GM19455 (cell line): ENCODE results near the gene OR2A14.
"Not testable (repeated sequence)": the region's sequence is repeated elsewhere in the genome, so short reads cannot be mapped to it uniquely, and the experiment has no call there.

Source experiments
- ATAC-seq: cut with Tn5 transposase; IDR thresholded peaks from one replicate; pipeline ENCODE4 v1.9.1; 2021; ENCODE audit not compliant: unreplicated experiment

Gene OR2A14, protein sequence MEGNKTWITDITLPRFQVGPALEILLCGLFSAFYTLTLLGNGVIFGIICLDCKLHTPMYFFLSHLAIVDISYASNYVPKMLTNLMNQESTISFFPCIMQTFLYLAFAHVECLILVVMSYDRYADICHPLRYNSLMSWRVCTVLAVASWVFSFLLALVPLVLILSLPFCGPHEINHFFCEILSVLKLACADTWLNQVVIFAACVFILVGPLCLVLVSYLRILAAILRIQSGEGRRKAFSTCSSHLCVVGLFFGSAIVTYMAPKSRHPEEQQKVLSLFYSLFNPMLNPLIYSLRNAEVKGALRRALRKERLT

GRCh38 chr7:144122876-144123275 lies at the start of gene OR2A14:
TSS of gene OR2A14 (plus strand) at chr7:144123176. CDS start at chr7:144129113, 5,937 bp downstream.
- ATAC-seq = no peak

DNA sequence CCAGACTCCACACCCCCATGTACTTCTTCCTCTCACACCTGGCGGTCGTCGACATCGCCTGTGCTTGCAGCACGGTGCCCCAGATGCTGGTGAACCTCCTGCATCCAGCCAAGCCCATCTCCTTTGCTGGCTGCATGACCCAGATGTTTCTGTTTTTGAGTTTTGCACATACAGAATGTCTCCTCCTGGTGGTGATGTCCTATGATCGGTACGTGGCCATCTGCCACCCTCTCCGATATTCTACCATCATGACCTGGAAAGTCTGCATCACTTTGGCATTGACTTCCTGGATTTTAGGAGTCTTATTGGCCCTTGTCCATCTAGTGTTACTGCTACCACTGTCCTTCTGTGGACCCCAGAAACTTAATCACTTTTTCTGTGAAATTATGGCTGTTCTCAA lies 48.6 kb upstream of the OR2A14 start:
- no peak for ATAC-seq

GRCh38 chr7:144085978-144086377 lies 37.0 kb upstream of the OR2A14 start, which contains the start of gene OR2A12:
TSS of gene OR2A12 (plus strand) at chr7:144086278. CDS start at chr7:144095108, 8,830 bp downstream.
- no peak for ATAC-seq

- no peak for ATAC-seq
Observed at GRCh38 chr7:144086730-144087129, 36.2 kb upstream of the OR2A14 start.

DNA sequence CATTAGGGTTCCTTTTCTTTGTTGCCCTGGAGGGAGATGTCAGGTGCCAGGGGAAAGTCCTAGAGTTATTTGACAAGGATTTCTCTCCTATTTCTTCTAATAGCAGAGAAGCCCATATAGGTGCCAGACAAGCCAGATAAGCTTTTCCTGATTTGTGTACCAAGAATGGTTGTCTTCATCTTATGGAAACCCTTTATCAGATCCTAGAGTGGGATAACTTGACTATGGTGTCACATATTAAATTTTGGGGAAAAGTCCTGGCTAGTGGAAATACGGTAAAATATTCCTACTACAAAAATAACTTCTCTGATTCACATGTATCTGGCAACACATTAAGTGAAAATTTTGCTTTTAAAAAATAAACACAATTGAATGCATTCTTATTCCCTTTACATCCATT lies 35.7 kb upstream of the OR2A14 start:
- no peak for ATAC-seq

- ATAC-seq = no peak
Observed at GRCh38 chr7:144090667-144091066, 32.3 kb upstream of the OR2A14 start.

GRCh38 chr7:144098776-144099175 lies 24.2 kb upstream of the OR2A14 start:
- ATAC-seq = no peak

DNA sequence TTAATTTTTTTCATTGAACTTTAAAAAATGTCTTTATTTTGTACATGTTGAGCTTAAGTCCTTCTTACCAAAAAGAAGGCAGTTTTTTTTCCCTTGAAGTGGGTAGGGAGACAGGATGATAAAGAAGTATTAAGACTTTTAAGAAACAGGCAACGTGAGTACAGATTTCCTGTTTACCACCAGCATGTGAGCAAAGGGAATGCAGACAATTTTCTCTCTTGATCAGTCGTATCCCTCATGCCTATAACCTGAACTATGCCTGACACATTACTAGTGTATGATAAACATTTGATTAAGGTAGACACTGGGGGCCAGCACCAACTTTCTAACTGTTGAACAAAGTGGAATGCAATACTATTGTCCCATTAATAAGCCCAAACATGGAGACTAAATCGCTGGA lies 22.4 kb upstream of the OR2A14 start:
- no peak for ATAC-seq

GRCh38 chr7:144102041-144102440 lies 20.9 kb upstream of the OR2A14 start:
- no peak for ATAC-seq

DNA sequence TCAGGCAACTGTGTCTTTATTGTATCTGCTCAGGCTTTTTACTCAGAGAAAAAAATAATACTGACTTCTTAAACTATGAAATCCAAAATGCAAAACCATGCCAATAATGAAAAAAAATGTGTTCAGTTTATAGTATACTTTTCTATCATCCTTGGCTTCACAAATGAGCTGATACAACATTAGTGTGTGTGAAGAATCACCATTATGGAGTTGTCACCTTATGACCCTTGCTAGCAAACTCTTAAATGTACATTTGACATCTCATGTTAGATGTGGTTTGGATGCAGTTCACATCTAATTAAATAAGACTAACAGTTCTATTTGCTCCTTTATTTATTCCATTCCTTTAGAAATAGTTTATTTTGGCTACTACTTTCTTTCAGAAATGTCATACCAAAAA lies 17.8 kb upstream of the OR2A14 start:
- ATAC-seq = no peak

DNA sequence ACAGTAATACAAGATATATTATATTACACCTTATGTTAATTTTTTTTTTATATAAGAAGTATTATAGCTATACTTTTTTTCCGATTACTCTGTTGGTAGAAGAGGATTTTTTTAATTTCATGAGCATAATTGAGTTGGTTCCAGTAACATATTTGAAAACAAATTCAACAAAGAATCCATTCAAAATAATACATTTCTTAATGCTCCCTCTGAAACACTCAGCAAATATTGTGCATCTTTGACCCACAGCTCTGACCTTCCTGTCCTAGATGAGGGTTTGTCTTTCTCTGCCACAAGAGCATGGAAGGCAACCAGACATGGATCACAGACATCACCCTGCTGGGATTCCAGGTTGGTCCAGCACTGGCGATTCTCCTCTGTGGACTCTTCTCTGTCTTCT lies 13.7 kb upstream of the OR2A14 start, which contains the start of gene OR2A2:
Gene OR2A2 (plus strand): TSS at position 301 of the 400 bp plus-strand sequence. CDS start 0 bp downstream, at position 301.
- no peak for ATAC-seq

- ATAC-seq = no peak
Observed at GRCh38 chr7:144110272-144110671, 12.7 kb upstream of the OR2A14 start.

DNA sequence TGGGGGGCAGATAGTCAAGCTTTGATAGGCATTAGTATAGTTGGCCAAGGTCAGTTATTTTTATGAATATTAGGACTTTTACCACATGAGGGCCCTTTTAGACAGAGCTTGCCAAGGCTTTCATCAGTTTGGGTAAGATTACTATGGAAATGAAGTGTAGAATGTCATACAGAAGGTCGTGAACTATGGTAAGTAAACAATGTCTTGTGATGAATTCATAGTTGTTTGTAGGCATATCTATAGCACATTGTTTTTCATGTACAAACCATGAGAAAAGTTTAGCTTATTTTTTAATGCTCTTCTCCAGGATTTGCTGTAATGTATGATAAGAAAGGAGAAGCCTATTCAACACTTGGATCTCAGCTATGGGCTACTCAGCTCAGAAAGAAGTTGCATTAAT lies 9.3 kb upstream of the OR2A14 start:
- ATAC-seq = no peak

GRCh38 chr7:144118341-144118740 lies 4.6 kb upstream of the OR2A14 start:
- ATAC-seq = no peak

GRCh38 chr7:144127714-144128334 lies 4.8 kb downstream of the OR2A14 start:
- ATAC-seq = peak; percentile 100

DNA sequence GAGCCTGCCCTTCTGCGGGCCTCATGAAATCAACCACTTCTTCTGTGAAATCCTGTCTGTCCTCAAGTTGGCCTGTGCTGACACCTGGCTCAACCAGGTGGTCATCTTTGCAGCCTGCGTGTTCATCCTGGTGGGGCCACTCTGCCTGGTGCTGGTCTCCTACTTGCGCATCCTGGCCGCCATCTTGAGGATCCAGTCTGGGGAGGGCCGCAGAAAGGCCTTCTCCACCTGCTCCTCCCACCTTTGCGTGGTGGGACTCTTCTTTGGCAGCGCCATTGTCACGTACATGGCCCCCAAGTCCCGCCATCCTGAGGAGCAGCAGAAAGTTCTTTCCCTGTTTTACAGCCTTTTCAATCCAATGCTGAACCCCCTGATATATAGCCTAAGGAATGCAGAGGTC lies 6.6 kb downstream of the OR2A14 start:
- not testable (repeated sequence) for ATAC-seq

GRCh38 chr7:144130730-144131129 lies 7.8 kb downstream of the OR2A14 start:
- ATAC-seq = no peak

GRCh38 chr7:144132262-144132661 lies 9.3 kb downstream of the OR2A14 start:
- ATAC-seq = no peak

- ATAC-seq = no peak
Observed at GRCh38 chr7:144133307-144133706, 10.3 kb downstream of the OR2A14 start.

DNA sequence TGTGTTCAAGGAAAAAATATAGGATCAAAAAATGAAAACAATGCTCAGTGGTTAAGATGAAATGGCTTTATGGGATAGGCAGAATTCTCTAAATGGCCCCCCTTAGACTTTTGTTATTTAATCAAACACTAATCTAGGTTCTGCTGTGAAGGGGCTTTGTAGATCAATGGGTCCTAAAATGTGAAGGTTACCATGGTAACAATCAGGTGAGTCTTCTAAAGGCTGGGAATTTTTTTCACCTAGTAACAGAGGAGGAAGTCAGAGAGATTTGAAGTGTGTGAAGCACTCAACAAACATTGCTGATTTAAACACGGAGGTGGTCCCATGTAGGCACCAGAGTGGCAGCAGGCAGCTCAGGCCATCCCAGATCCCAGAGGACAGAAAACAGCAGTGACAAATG lies 11.1 kb downstream of the OR2A14 start:
- no peak for ATAC-seq

GRCh38 chr7:144137501-144137900 lies 14.5 kb downstream of the OR2A14 start:
- no peak for ATAC-seq

DNA sequence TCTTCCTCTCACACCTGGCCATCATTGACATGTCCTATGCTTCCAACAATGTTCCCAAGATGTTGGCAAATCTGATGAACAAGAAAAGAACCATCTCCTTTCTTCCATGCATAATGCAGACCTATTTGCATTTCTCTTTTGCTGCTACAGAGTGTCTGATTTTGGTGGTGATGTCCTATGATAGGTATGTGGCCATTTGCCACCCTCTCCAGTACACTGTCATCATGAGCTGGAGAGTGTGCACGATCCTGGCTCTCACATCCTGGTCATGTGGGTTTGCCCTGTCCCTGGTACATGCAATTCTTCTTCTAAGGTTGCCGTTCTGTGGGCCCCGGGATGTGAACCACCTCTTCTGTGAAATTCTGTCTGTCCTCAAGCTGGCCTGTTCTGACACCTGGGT lies 19.2 kb downstream of the OR2A14 start:
- ATAC-seq = no peak
